Bronchial epithelial cell (primary cell): ENCODE results near the gene XPNPEP1. TPM values are rescaled to one million over a fixed set of nuclear protein-coding genes. Genes with fewer than 3 reads are reported as not detected.

Source experiments
- DNase-seq: peaks from one replicate; pipeline ENCODE4 v3.0.0-alpha.2; 2010; ENCODE audit warnings: low read depth
- FAIRE-seq: peaks from 2 replicates; lab custom pipeline; 2011; peaks lifted over from hg19 to GRCh38; lab: Jason Lieb, UNC
- H3K27me3 ChIP-seq: 2 replicates; pipeline ENCODE4 v1.5.1; 2011; ENCODE audit warnings: low read length; ENCODE audit not compliant: control insufficient read depth, insufficient read depth
- H3K36me3 ChIP-seq: 2 replicates; pipeline ENCODE4 v1.5.1; 2011; ENCODE audit warnings: low read length; ENCODE audit not compliant: control insufficient read depth, insufficient read depth
- H3K4me3 ChIP-seq: 2 replicates; pipeline ENCODE4 v1.5.1; 2011; ENCODE audit warnings: mild to moderate bottlenecking, low read depth, low read length, control low read depth
- CTCF ChIP-seq: IDR thresholded peaks from 2 replicates; pipeline ENCODE4 v1.5.1; 2011; ENCODE audit warnings: mild to moderate bottlenecking, moderate library complexity, low read length, control low read depth, inconsistent platforms; ENCODE audit not compliant: insufficient read depth, severe bottlenecking
- total RNA-seq: library from RNA; depleted of rRNA; stranded (reverse); fragments of >200 nt; gene quantifications from 2 replicates; pipeline ENCODE4 v1.2.1, GENCODE V29; 2014

Gene XPNPEP1
- total RNA-seq, 1 donor from 2014 or later: 76.6 TPM

- no peaks in the 10 kb centered on the region for H3K27me3 ChIP-seq
- no peak for TF ChIP-seq CTCF
- H3K36me3 ChIP-seq: no peaks in the 10 kb centered on the region
- no peak for FAIRE-seq
- DNase-seq: no peak
- H3K4me3 ChIP-seq: no peak overlapping the region
These were observed 44.4 kb upstream of the XPNPEP1 start for GRCh38 chr10:109967739-109968088.

GRCh38 chr10:109966961-109967738 is 43.8 kb upstream of the XPNPEP1 start:
- DNase-seq: peak; percentile 44
- FAIRE-seq: no peak
- Histone ChIP-seq H3K36me3 (no peaks in the 10 kb centered on the region), H3K27me3 (no peaks in the 10 kb centered on the region), H3K4me3 (no peak overlapping the region)
- no peak for TF ChIP-seq CTCF

GRCh38 chr10:109964318-109964717 is 41.0 kb upstream of the XPNPEP1 start:
- no peak for TF ChIP-seq CTCF
- DNase-seq (no peak), FAIRE-seq (no peak)
- Histone ChIP-seq H3K4me3 (no peak overlapping the region), H3K36me3 (no peaks in the 10 kb centered on the region), H3K27me3 (no peaks in the 10 kb centered on the region)

- Histone ChIP-seq H3K27me3 (no peaks in the 10 kb centered on the region), H3K4me3 (no peak overlapping the region), H3K36me3 (no peaks in the 10 kb centered on the region)
- DNase-seq (no peak), FAIRE-seq (no peak)
- no peak for TF ChIP-seq CTCF
These were observed 40.1 kb upstream of the XPNPEP1 start for GRCh38 chr10:109963439-109963838.

- Histone ChIP-seq H3K36me3 (no peaks in the 10 kb centered on the region), H3K4me3 (no peak overlapping the region), H3K27me3 (no peaks in the 10 kb centered on the region)
- FAIRE-seq (no peak), DNase-seq (peak; percentile 30)
- no peak for TF ChIP-seq CTCF
These were observed 38.9 kb upstream of the XPNPEP1 start for GRCh38 chr10:109962247-109962646.
